ENCODE measurements around the gene MAP4K4.

MAP4K4 gene

GRCh38 chr2:101795033-101795432 lies 97.5 kb downstream of the MAP4K4 start:
- DNase-seq, result no peak

DNA sequence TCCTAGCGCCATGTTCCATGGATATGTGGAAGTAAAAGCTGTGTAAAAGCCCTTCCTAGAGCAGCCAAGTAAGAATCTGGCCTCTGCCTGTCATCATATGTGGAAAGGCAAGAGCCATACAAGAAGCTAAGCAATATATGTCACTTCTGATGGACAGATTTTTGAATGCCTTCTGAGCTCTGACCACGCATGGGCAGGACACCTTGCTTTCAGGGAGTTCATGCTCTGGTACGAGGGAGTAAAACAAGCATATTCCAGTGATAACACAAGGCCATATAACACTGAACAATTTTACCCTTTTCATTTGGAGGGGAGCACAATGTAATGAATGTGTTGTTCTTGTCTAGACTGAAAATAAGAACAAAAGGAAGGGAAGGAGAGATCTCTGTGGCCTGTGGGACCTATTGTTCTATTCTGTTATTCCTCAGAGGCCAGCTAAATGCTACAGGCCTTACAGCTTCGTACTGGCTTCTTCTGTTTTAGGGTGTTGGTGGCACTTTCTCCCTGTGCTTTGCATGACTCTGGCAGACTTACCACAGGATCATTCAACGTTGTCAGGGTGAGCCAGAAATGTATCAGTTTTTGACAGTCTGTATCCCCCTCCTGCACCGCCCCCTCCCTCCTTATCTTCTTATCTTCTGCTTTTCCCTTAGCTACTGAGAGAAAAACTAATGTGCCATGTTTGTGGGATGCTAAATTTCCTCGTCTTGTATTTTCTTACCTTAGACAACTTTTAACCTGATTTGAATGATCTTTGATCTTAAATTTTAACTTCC lies 99.5 kb downstream of the MAP4K4 start:
- DNase-seq, result no peak

DNA sequence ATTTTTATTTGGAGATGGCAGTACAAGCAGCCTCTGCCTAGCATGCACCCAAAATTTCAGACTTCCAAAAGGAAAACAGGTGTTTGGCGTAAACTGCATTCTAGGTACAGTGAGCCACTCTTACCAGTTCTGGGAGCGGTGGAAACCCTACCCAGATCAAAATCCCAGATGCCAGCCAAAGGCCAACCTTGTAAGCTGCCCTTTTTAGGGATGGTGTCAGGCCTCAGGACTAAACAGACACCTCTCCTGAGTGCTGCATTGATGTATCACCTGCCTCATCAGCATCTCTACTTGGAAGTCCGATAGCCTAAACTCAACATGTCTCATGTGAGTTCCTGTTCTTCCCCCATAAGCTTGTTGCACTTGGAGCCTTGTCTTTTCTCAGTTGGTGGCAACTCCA lies 104.0 kb downstream of the MAP4K4 start:
- no peak for DNase-seq

DNA sequence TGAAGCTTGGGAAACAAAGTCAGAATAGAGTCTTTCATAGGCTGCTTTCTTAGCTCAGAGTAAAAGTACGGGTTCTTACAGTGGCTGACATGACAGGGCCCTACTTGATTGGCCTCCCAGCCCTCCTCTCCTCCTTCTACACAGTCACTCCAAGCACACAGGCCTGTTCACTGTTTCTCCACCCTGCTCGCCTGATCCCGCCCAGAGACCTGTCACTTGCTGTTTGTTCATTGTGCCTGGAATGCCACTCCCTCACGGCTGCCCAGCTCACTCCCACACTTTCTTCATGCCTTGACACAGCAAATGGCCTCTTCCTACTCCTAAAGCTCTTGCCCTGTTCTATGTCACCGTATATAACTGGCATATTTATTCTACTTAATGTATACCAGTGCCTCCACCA lies 104.8 kb downstream of the MAP4K4 start:
- DNase-seq, result no peak

- DNase-seq, result no peak
Observed at GRCh38 chr2:101803128-101803527, 105.6 kb downstream of the MAP4K4 start.

DNA sequence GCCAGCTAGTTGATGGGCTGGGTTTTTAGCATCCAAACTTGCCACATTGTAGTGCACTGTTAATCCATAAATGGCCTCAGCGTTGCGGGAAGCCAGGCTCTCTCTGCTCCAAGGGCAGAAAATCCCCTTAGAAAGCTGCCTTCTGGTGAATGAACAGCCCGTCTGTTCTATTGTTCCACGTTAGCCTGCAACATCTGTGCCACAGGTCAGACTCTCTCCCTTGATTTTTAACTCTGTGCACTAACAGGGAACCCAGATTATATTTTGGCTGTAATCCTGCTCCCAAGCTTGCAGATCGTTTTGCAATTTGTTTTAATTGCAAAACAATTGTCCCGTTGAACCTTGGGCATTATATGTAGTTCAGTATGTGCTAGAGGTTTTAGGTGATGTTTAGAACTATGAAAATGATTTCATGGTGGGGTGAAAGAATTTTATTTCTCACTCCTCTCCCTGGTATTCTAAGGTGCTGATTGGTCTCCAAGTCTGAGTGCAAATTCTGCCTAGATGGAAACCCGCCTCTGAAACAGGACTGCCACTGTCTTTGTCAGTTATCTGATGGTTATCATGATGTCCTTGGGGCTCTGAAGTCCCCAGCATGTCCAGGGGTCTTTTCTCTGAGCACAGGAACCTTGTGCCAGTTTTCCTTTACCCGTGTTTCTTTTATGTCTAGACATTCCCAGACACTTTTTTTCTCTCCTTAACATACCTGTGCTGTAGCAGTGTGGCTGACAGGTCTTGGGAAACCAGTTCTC lies 106.6 kb downstream of the MAP4K4 start:
- DNase-seq, result no peak

- no peak for DNase-seq
Observed at GRCh38 chr2:101805152-101806088, 107.9 kb downstream of the MAP4K4 start.

DNA sequence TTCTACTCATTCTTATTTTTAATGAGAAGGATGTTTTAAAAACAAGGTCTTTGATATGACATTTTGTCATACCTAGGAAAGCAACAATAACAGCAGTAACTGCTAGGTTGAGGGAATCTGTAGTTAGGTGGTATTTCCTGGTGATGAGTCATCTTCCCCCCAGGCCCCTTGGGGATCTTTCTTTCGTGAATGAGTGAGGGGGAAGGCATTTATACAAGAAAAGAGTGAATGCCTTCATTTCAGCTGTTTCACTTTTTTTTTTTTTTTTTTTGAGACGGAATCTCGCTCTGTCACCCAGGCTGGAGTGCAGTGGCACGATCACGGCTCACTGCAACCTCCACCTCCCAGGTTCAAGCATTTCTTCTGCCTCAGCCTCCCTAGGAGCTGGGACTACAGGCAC lies 108.6 kb downstream of the MAP4K4 start:
- no peak for DNase-seq

- no peak for DNase-seq
Observed at GRCh38 chr2:101806701-101807100, 109.2 kb downstream of the MAP4K4 start.

- no peak for DNase-seq
Observed at GRCh38 chr2:101807242-101807641, 109.7 kb downstream of the MAP4K4 start.

DNA sequence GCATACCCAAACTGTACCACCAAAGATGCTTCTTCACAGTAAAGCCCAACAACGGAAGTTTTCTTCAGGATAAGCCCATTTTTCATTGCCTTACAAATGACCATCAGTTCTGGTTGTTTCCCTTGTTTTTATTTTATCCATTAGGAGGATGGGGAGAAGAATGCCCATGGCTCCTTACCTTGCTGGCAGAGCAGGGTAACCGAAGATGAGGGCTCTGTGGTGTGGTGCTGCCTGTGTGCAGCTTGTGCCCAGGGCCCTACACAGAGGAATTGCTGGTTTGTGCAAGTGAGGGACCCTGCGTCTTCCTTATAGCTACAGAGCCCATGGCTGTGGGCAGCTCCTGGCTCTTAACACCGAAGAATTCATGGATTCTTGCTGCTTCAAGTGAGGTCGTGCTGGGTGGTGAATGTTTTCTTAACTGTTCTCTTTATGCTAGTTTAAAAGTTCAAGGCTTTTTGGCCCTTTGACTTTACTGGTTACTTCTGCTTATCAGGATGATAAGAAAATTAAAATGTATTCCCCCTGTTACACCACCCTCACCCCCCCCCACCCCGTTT lies 110.6 kb downstream of the MAP4K4 start:
- DNase-seq, result no peak

DNA sequence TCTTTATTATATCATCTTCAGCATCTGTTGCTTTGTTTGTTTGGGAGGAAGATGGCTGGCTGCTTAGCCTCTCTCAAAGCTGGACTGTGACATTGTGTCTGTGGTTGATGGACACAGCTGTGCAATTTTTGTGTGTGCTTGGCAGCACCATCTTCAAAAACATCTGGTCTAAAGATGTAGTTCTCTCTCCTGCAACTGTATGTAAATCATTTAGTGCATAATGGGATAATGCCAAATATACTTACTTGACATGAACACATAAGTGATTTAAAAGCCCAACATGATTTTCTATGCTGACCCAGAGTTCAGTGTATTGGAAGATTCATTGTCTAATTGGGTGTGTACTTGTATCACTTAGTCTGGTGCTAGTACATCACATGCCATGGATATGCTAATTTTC lies 112.2 kb downstream of the MAP4K4 start:
- DNase-seq, result no peak

DNA sequence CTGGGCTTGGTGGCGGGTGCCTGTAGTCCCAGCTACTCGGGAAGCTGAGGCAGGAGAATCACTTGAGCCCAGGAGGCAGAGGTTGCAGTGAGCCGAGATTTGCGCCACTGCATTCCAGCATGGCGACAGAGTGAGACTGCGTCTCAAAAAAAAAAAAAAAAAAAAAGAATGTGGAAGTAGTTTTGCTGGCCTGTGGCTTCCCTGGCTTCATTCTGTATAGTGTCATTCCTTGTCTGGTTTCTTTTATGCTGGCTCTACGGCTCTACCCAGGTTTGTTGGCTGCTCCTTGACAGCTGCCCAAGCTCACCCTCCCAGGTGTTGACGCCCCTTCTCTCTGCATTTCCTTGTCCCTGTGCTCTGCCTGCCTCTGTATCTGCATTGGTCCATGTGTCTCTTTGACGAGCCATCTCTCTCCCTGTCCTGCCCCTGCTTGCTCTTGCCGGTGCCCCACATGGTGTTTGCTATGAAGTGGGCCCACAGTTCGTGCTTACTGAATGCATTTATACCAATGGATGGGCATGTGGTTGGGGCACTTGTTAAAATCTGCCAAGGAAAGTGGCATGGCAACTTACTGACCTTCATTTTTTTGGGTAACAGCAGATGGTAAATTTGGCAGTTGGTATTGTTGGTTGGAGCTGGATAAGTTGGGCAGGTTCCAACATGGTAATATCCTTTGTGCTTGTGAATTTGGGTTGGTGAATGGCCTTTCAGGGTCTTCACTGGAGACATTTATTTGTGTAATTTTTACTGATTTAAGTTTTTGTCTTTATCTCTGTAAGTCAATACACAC lies 113.9 kb downstream of the MAP4K4 start:
- peak; percentile 49 for DNase-seq

DNA sequence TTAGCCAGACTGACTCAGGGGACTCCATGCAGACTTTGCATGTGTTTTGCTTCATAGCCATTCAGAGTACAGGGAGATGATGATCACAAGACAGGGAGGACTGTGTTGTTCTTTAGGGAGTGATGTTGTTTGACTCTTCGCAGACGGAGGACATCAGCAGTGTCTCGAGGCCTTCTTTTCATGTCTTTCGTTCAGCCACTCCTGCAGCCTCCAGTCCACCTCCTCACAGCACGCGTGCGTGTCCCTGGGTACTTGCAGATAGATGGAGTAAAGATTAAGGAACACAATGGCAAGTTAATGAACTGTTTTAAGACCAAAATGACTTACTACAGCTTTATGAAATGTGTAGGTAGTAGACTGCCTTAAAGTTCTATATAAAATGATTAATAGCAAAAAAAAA lies 114.7 kb downstream of the MAP4K4 start:
- no peak for DNase-seq

GRCh38 chr2:101814752-101815151 lies 117.2 kb downstream of the MAP4K4 start:
- DNase-seq, result no peak

DNA sequence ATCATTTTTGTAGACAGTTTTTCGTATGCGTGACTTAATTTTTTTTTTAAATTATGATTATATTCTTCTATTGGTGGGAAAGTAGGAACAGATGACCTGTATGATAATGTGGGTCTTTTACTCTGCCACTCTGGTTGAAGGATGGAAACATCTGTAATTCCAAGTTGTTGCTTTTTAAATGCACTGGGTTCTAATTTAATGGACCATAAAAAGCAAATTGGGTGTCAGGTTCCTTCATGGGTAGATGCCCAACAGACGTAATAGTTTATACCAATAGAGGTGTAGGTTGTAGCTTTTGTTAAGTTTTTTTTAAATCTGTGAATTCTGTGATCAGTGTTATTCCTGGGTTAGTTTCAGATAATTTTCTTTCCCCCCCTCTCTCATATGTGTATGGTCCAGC lies 117.6 kb downstream of the MAP4K4 start:
- no peak for DNase-seq

- no peak for DNase-seq
Observed at GRCh38 chr2:101815739-101816391, 118.4 kb downstream of the MAP4K4 start.

DNA sequence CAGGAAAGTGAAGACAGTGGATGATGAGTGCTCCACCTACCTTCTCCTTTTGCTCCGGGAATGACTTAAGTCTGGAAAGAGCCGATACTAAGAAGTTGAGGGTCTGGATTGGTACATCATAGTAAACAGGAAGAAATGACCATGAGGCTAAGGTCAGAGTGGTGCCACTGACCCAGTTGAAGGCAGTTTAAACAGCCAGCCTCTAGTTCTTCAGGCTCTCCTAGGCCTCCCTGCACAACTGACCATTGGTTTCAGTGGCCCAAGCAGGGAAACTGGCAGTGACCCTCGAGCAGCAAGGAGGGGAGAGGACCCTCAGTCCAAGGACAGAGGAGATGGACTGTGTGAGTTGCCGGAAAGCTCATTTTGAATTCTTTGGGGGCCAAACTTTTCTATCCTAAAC lies 119.1 kb downstream of the MAP4K4 start:
- DNase-seq, result no peak

- DNase-seq, result no peak
Observed at GRCh38 chr2:101817481-101817880, 120.0 kb downstream of the MAP4K4 start.

GRCh38 chr2:101818531-101819451 lies 121.3 kb downstream of the MAP4K4 start:
- DNase-seq, result peak; percentile 78

Measured in NCI-H1105 (cell line).